Muscle of leg (tissue), 11 donors: ENCODE data around the gene FAM117A. TPM values are rescaled to one million over a fixed set of nuclear protein-coding genes. Genes with fewer than 3 reads are reported as not detected.

Experiments used
- DNase-seq: peaks from one replicate; pipeline ENCODE4 v3.0.0; 2013
- H3K27ac ChIP-seq: one replicate; pipeline ENCODE4 v1.5.1; 2013; ENCODE audit warnings: mild to moderate bottlenecking, low read length, control low read depth
- H3K27me3 ChIP-seq: one replicate; pipeline ENCODE4 v1.6.1; 2013; ENCODE audit warnings: low read length; ENCODE audit not compliant: control insufficient read depth, insufficient read depth
- H3K36me3 ChIP-seq: one replicate; pipeline ENCODE4 v1.6.1; 2013; ENCODE audit warnings: low read length; ENCODE audit not compliant: control insufficient read depth, insufficient read depth
- H3K4me1 ChIP-seq: one replicate; pipeline ENCODE4 v1.6.1; 2013; ENCODE audit warnings: low read length; ENCODE audit not compliant: control insufficient read depth, insufficient read depth
- H3K4me3 ChIP-seq: one replicate; pipeline ENCODE4 v1.5.1; 2013; ENCODE audit warnings: low read length, control low read depth
- H3K9me3 ChIP-seq: replicated peaks from 2 replicates; pipeline ENCODE4 v1.6.1; 2013; ENCODE audit warnings: low read depth, low read length; ENCODE audit not compliant: control insufficient read depth
- WGBS: methylation state at CpG from one replicate; pipeline ENCODE4 v1.1.5; 2013; ENCODE audit warnings: missing lambda C conversion rate; ENCODE audit not compliant: insufficient coverage; 5-methylcytosine and 5-hydroxymethylcytosine counted together
- polyA plus RNA-seq, 8 donors: library from polyadenylated mRNA; unstranded; fragments of 120-200 nt; gene quantifications; one replicate each; pipeline versions ENCODE4 v1.2.1 to v1.2.3, GENCODE V29; 2013; ENCODE audit warnings: inconsistent platforms in 1 of 8, low replicate concordance in 1 of 8; ENCODE audit not compliant: insufficient read length in 8 of 8, insufficient read depth in 1 of 8
- total RNA-seq: library from RNA; stranded (reverse); fragments of 120-200 nt; gene quantifications from one replicate; pipeline ENCODE4 v1.2.4, GENCODE V29; 2013

Gene FAM117A
- total and polyA plus RNA-seq, 9 donors = 9.8 to 23.6 (median 17.5) TPM

GRCh38 chr17:49708515-49709183, 55.3 kb downstream of the FAM117A start:
- Histone ChIP-seq H3K27me3 (no peaks in the 10 kb centered on the region), H3K9me3 (no peaks in the 10 kb centered on the region), H3K36me3 (peaks cover 54% of the 10 kb centered on the region), H3K27ac (peak overlapping the region; percentile 60), H3K4me3 (peak overlapping the region; percentile 27), H3K4me1 (peaks cover 17% of the 10 kb centered on the region)
- WGBS = 56% methylated on average over 9 of the region's 15 CpGs
- peak; percentile 33 for DNase-seq

DNA sequence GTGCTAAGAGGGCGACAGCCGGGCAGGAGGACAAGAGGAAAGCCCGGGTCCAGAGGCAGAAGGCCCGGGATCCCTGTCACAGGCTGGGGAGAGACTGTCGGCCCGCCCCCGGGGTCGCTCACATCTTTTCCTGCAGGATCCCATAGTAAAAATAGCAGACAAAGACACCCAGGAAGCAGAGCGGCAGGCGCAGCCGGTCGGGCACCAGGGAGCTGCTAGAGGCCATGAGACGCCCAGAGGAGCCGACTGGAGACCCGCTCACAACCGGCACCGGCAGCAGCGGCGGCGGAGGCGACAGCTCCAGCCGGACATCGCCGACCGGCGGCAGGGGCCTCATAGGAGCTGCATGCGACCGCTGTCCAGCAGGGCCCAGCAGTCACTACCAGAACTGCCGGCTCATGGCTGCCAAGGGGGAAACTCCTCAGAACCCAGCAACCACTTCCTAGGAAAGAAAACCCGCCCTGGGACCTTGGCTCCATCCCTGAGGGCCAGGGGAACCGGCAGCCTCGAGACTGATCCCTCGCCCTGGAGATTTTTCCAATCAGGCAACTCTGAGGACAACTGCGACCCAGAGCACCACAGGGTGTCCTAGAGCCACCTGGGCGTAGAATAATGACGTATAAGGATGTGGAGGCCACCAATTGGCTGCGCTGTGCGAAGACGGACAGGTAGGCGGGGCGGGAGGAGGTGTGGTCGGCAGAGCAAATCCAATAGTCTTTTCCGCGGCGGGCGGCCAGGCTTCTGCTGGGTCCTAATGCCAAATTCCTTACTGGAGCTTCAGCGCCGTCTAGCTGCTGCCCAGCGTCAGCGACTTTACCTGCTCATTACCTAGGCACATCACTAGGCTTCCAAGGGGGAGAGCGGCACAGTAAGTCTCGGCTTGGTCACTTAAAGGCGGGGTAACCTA, 56.1 kb downstream of the FAM117A start, which contains the start of gene SLC35B1:
Gene SLC35B1, minus strand, starts transcription at position 357 of the 907 bp plus-strand sequence. Its CDS starts 131 bp downstream, at position 226.
- peaks cover 17% of the 10 kb centered on the region for H3K4me1 ChIP-seq
- H3K27me3 ChIP-seq = no peaks in the 10 kb centered on the region
- DNase-seq = peak; percentile 99
- H3K9me3 ChIP-seq = no peaks in the 10 kb centered on the region
- H3K27ac ChIP-seq = peak within 1 kb of the TSS; percentile 98
- H3K4me3 ChIP-seq = peak within 1 kb of the TSS; percentile 98
- WGBS = under 1% methylated on average over 46 of the region's 53 CpGs
- peaks cover 56% of the 10 kb centered on the region for H3K36me3 ChIP-seq

DNA sequence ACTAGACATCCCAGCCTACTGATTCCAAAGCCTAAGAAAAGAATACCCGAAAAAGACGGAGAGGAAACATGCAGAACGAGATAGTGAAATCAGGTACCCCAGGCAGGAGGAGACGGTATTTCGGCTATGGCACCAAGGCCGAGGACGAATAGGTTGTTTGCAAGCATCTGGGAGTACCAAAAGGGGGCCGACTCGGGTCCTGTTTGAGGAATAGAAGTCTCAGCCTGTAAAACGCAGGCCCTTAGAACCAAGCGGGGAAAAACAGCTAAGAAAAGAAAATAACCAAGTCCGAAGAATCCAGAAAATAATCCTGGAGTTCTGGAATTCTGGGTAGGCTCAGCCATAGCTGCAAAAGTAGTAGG, 56.7 kb downstream of the FAM117A start:
- peak overlapping the region; percentile 98 for H3K27ac ChIP-seq

DNA sequence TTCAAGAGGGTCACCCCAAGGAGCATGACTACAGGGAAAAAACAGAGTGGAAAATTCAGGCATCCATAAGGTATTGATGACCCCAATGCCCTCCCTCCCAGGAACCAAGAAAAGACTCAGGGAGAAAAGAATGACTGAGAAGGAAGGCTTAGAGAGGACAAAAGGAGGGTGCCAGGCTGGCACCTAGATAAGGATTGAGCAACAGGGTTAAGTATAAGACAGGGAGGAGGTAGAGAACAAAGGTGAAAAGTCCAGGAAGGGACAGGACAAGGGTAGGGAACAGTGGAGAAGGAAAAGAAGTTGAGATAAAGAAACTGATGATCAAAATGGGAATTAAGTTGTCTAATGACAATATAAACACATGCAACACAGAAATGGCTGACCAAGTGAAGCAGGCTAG, 58.7 kb downstream of the FAM117A start:
- no peaks in the 10 kb centered on the region for H3K27me3 ChIP-seq
- DNase-seq = no peak
- no peak overlapping the region for H3K4me3 ChIP-seq
- H3K9me3 ChIP-seq = no peaks in the 10 kb centered on the region
- peaks cover 17% of the 10 kb centered on the region for H3K4me1 ChIP-seq
- peaks cover 59% of the 10 kb centered on the region for H3K36me3 ChIP-seq
- no peak overlapping the region for H3K27ac ChIP-seq

More for the DNA sequence above, 56.7 kb downstream of the FAM117A start:
- Histone ChIP-seq H3K9me3 (no peaks in the 10 kb centered on the region), H3K27me3 (no peaks in the 10 kb centered on the region), H3K4me3 (peak overlapping the region; percentile 98), H3K4me1 (peaks cover 17% of the 10 kb centered on the region), H3K36me3 (peaks cover 59% of the 10 kb centered on the region)
- DNase-seq = peak; percentile 30
- 1% methylated on average over 12 of the region's 12 CpGs for WGBS

DNA sequence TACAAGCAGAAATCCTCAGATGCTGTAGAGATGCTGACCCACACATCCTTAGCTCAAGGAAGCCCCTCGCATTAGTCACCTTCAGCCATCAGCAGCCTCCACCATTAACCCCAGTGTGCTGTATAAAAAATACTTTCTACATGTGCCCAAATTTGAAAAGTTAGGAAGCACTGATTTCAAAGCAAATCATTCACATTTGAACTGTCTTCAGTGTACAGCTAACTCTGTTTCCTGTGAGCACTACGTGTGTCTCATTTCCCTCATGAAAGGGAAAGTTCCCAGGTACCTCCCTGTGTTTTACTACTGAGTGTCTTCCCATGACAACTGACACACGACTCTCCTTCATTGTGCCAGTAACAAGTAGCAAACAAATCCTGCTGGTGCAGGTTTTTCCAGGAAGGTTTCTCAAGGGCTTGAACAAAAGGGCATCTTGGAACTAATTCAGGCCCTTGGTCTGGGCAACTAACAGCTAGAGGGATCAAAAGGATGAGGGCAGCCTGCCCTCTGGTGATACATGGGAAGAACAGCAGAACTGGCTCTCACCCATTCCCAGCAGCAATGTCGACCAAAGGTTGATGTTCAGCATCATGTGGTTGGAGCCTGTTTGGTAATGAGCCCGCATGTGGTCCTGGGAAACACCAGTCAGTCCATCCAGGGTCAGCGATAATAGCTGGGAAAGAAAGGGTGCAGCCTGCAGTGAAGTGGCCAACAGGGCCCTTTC, 60.2 kb downstream of the FAM117A start:
- Histone ChIP-seq H3K36me3 (peaks cover 71% of the 10 kb centered on the region), H3K27me3 (no peaks in the 10 kb centered on the region), H3K4me1 (peaks cover 19% of the 10 kb centered on the region), H3K4me3 (no peak overlapping the region), H3K27ac (no peak overlapping the region), H3K9me3 (no peaks in the 10 kb centered on the region)
- peak; percentile 29 for DNase-seq
- WGBS = 38% methylated on average over 3 of the region's 6 CpGs

DNA sequence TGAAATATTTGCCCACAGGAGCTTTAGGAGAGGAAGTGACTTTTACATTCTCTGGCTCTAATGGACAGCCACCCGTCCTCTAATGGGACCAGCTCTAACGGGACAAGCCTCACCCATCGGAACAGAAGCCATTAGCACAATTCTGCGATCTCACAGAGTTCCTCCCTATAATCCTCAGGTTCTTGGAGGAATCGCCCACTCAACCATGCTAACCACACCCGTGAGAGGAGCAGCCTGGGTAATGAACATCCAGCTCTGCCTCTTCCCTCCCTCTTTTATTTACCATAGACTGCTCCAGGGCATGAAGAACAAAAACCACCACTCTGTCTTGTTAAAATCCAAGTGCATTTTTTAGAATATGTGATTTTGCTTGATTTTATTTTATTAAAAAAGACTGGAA, 63.0 kb downstream of the FAM117A start:
- H3K4me3 ChIP-seq = no peak overlapping the region
- peaks cover 11% of the 10 kb centered on the region for H3K4me1 ChIP-seq
- 77% methylated on average over 5 of the region's 6 CpGs for WGBS
- no peak for DNase-seq
- H3K36me3 ChIP-seq = peaks cover 67% of the 10 kb centered on the region
- H3K9me3 ChIP-seq = no peaks in the 10 kb centered on the region
- H3K27me3 ChIP-seq = no peaks in the 10 kb centered on the region
- H3K27ac ChIP-seq = no peak overlapping the region

DNA sequence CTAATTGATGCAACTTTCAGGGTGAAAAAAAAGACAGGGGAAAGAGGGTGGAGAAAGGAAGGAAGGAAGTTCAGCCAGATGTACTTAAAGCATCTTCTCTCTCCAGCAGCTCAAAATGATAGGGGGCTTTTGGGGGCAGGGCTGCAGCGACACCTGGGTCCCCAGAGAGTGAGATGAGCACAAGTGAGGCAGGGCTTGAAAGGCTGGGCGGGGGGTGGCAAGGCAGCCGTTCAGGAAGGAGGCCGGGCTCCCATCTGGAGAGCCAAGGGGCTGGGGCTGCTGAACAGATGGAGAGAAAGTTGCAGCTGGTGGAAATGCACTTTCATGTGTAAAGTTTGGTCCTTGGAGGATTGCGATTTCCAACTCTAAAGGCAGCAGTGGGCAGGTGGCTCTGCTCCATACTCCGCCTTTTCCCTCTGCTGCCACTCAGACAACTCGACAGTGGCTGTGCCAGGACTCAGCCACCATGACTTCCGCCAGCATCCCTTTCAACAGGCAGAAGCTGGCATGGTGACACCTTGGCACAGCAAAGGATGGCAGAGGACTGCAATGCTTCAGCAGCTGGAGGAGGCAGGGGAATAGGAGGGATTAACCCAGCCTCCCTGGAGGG, 63.9 kb downstream of the FAM117A start:
- 38% methylated on average over 4 of the region's 8 CpGs for WGBS
- Histone ChIP-seq H3K27me3 (no peaks in the 10 kb centered on the region), H3K4me1 (peaks cover 14% of the 10 kb centered on the region), H3K4me3 (no peak overlapping the region), H3K9me3 (no peaks in the 10 kb centered on the region), H3K36me3 (peaks cover 58% of the 10 kb centered on the region), H3K27ac (no peak overlapping the region)
- DNase-seq = peak; percentile 42

GRCh38 chr17:49698005-49698404, 65.9 kb downstream of the FAM117A start:
- WGBS = 27% methylated on average over 4 of the region's 6 CpGs
- H3K27ac ChIP-seq = no peak overlapping the region
- peaks cover 2% of the 10 kb centered on the region for H3K27me3 ChIP-seq
- DNase-seq = no peak
- H3K36me3 ChIP-seq = peaks cover 37% of the 10 kb centered on the region
- no peaks in the 10 kb centered on the region for H3K9me3 ChIP-seq
- H3K4me1 ChIP-seq = peaks cover 15% of the 10 kb centered on the region
- no peak overlapping the region for H3K4me3 ChIP-seq

DNA sequence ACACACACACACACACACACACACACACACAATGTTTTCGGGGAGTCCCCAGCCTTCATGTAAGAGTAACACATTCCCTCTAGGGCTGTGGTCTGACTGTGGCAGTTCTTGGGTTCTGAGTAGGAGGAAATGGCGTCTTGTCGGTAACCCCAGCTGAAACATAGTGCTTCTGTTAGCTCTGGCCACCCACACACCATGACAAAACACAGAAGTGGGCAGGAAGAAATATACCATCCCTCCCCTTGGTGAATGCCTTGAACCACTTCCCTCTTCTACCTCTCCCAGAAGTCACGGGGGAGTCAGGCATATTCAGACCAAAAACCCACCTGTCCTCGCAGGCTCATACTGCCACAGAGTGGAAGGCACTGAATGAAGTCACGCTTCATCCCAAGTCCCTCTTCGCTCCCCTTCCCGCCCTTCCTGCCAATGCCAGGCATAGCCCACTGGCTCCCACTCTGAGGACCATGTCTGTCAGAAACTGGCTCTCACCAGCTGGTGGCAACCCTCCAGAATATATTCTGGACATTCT, 67.6 kb downstream of the FAM117A start:
- peaks cover 21% of the 10 kb centered on the region for H3K36me3 ChIP-seq
- DNase-seq = no peak
- H3K9me3 ChIP-seq = no peaks in the 10 kb centered on the region
- WGBS = 84% methylated on average over 4 of the region's 8 CpGs
- peaks cover 23% of the 10 kb centered on the region for H3K4me1 ChIP-seq
- no peak overlapping the region for H3K27ac ChIP-seq
- no peak overlapping the region for H3K4me3 ChIP-seq
- H3K27me3 ChIP-seq = peaks cover 2% of the 10 kb centered on the region
